Measurements from ENCODE around the gene GGTLC2.

DNA sequence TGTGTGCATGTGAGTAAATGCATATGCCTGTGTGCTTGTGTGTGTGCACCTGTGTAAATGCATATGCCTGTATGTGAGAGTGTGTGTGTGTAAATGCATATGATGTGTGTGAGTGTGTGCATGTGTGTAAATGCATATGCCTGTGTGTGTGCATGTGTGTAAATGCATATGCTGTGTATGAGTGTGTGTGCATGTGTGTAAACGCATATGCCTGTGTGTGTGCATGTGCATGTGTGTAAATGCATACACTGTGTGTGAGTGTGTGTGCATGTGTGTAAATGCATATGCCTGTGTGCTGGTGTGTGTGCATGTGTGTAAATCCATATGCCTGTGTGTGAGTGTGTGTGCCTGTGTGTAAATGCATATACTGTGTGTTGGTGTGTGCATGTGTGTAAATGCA is 37.8 kb downstream of the GGTLC2 start:
- TF ChIP-seq, protein P1, sequence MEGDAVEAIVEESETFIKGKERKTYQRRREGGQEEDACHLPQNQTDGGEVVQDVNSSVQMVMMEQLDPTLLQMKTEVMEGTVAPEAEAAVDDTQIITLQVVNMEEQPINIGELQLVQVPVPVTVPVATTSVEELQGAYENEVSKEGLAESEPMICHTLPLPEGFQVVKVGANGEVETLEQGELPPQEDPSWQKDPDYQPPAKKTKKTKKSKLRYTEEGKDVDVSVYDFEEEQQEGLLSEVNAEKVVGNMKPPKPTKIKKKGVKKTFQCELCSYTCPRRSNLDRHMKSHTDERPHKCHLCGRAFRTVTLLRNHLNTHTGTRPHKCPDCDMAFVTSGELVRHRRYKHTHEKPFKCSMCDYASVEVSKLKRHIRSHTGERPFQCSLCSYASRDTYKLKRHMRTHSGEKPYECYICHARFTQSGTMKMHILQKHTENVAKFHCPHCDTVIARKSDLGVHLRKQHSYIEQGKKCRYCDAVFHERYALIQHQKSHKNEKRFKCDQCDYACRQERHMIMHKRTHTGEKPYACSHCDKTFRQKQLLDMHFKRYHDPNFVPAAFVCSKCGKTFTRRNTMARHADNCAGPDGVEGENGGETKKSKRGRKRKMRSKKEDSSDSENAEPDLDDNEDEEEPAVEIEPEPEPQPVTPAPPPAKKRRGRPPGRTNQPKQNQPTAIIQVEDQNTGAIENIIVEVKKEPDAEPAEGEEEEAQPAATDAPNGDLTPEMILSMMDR (IDR thresholded peaks at IDR 0.05; ENCODE audit: low read length) = no peak
- TF ChIP-seq EZH2 (optimal IDR thresholded peaks at IDR 0.05; ENCODE audit: low read depth, low read length) = no peak

Measured in MM.1S (cell line).